ENCODE measurements around the gene SFXN2.

The SFXN2 gene

GRCh38 chr10:102764470-102765161 is 50.2 kb downstream of the SFXN2 start:
- DNase-seq (ENCODE audit: extremely low spot score) = no peak
- CTCF ChIA-PET = interaction anchor here (0.6 to 1.3 kb wide), 4 partner anchors 11 to 376 kb away, joined by 3 to 6 read pairs (median 3); no protein-coding TSS in a partner anchor
- TF ChIP-seq FOXM1 (IDR thresholded peaks at IDR 0.05; ENCODE audit: borderline replicate concordance) = no peak
- no peak for TF ChIP-seq ARNT (IDR thresholded peaks at IDR 0.05)
- TF ChIP-seq FOXA1 (IDR thresholded peaks at IDR 0.05) = no peak
- TF ChIP-seq ELF4 (IDR thresholded peaks at IDR 0.05) = no peak
- no peak for TF ChIP-seq L3MBTL2 (conservative IDR thresholded peaks at IDR 0.05)
- TF ChIP-seq ZNF384 (IDR thresholded peaks at IDR 0.05) = no peak
- no peak for TF ChIP-seq LEF1 (IDR thresholded peaks at IDR 0.05; ENCODE audit: borderline replicate concordance)
- TF ChIP-seq HDGF (IDR thresholded peaks at IDR 0.05; ENCODE audit: borderline replicate concordance) = no peak
- TF ChIP-seq SUZ12 (IDR thresholded peaks at IDR 0.05) = no peak
- TF ChIP-seq TARDBP (IDR thresholded peaks at IDR 0.05) = no peak
- no peak for TF ChIP-seq PKNOX1 (IDR thresholded peaks at IDR 0.05)
- no peak for TF ChIP-seq BHLHE40 (IDR thresholded peaks at IDR 0.05; ENCODE audit: borderline replicate concordance)
- TF ChIP-seq FOXK2 (IDR thresholded peaks at IDR 0.05) = no peak
- TF ChIP-seq NFRKB (IDR thresholded peaks at IDR 0.05) = no peak
- no peak for TF ChIP-seq CTBP1 (IDR thresholded peaks at IDR 0.05; ENCODE audit: borderline replicate concordance)
- no peak for TF ChIP-seq SP1 (IDR thresholded peaks at IDR 0.05)
- POLR2A ChIA-PET = interaction anchor here (0.7 to 1.4 kb wide), 2 partner anchors 10 to 21 kb away, joined by 3 to 4 read pairs; partner anchors contain the start of gene WBP1L

DNA sequence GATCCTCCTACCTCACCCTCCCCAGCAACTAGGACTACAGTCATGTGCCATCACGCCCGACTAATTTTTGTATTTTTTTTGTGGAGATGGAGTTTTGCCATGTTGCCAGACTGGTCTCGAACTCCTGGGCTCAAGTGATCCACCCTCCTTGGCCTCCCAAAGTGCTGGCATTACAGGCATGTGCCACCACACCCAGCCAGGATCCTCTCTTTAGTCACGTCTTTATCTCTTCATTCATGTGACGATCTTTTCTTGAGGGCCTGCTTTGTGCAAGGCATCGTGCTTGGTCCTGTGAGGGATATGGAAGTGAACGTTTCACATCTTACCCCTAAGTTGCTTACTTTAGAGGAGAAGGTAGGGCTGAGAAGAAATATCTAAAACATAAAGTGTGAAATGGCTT is 50.9 kb downstream of the SFXN2 start:
- TF ChIP-seq FOXK2 (IDR thresholded peaks at IDR 0.05) = no peak
- no peak for TF ChIP-seq ARNT (IDR thresholded peaks at IDR 0.05)
- no peak for TF ChIP-seq SUZ12 (IDR thresholded peaks at IDR 0.05)
- TF ChIP-seq ZNF384 (IDR thresholded peaks at IDR 0.05) = no peak
- TF ChIP-seq ELF4 (IDR thresholded peaks at IDR 0.05) = no peak
- TF ChIP-seq PKNOX1 (IDR thresholded peaks at IDR 0.05) = no peak
- no peak for TF ChIP-seq FOXA1 (IDR thresholded peaks at IDR 0.05)
- no peak for TF ChIP-seq BHLHE40 (IDR thresholded peaks at IDR 0.05; ENCODE audit: borderline replicate concordance)
- no peak for TF ChIP-seq HDGF (IDR thresholded peaks at IDR 0.05; ENCODE audit: borderline replicate concordance)
- no peak for TF ChIP-seq TARDBP (IDR thresholded peaks at IDR 0.05)
- TF ChIP-seq NFRKB (IDR thresholded peaks at IDR 0.05) = no peak
- no peak for TF ChIP-seq SP1 (IDR thresholded peaks at IDR 0.05)
- no peak for TF ChIP-seq CTBP1 (IDR thresholded peaks at IDR 0.05; ENCODE audit: borderline replicate concordance)
- TF ChIP-seq LEF1 (IDR thresholded peaks at IDR 0.05; ENCODE audit: borderline replicate concordance) = no peak
- TF ChIP-seq L3MBTL2 (conservative IDR thresholded peaks at IDR 0.05) = no peak

GRCh38 chr10:102767428-102768160 is 53.2 kb downstream of the SFXN2 start:
- ChIA-PET POLR2A (no interaction called here), CTCF (no interaction called here)
- no peak for DNase-seq (ENCODE audit: extremely low spot score)
- no peak for TF ChIP-seq SUZ12 (IDR thresholded peaks at IDR 0.05)
- no peak for TF ChIP-seq CTBP1 (IDR thresholded peaks at IDR 0.05; ENCODE audit: borderline replicate concordance)
- no peak for TF ChIP-seq PKNOX1 (IDR thresholded peaks at IDR 0.05)
- TF ChIP-seq HDGF (IDR thresholded peaks at IDR 0.05; ENCODE audit: borderline replicate concordance) = no peak
- no peak for TF ChIP-seq SP1 (IDR thresholded peaks at IDR 0.05)
- no peak for TF ChIP-seq TARDBP (IDR thresholded peaks at IDR 0.05)
- TF ChIP-seq BHLHE40 (IDR thresholded peaks at IDR 0.05; ENCODE audit: borderline replicate concordance) = no peak

More for the DNA sequence above, 50.9 kb downstream of the SFXN2 start:
- CTCF ChIA-PET = interaction anchor here (0.6 kb wide), 1 partner anchor 375 kb away, joined by 3 read pairs; no protein-coding TSS in a partner anchor
- POLR2A ChIA-PET = interaction anchor here (0.7 kb wide), 1 partner anchor 10 kb away, joined by 4 read pairs; no protein-coding TSS in a partner anchor
- DNase-seq (ENCODE audit: extremely low spot score) = no peak

DNA sequence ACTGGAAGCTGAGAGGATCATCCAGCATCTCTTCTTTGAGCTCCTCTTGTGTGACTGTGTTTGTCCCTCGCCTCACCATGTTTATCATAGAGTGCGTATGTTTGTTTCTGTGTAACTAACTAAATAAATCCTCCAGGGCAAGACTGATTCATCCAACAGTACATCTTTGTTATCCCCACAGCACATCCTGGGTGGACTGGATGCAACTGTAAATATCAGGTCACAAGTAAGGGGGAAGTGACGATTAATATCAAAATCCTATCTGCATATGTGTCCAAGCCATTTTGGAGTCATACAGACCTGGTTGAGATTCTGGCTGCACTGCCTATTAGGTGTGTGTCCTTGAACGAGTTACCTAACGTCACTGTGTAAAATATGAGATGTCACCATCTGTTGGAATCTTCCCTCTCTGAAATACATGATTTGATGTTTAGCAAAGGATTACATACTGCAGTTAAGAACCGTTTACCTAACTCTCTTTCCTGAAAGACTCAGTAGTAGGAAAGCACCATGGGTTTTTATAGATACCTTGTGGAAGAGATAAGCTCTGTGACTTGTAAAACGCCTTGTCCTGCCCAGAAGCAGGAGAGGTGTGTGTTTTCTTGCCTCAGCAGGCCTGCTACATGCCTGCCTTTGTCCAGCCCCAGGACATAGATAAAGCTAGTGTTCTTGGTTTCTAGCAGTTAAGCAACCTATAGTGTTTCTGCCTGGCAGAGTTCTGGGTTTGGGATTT is 55.1 kb downstream of the SFXN2 start:
- DNase-seq (ENCODE audit: extremely low spot score) = no peak
- ChIA-PET CTCF (interaction anchor here (0.6 kb wide), 1 partner anchor 160 kb away, joined by 3 read pairs; no protein-coding TSS in a partner anchor), POLR2A (no interaction called here)
- TF ChIP-seq L3MBTL2 (conservative IDR thresholded peaks at IDR 0.05) (no peak), SP1 (IDR thresholded peaks at IDR 0.05) (no peak), NFRKB (IDR thresholded peaks at IDR 0.05) (no peak), PKNOX1 (IDR thresholded peaks at IDR 0.05) (no peak), FOXK2 (IDR thresholded peaks at IDR 0.05) (no peak), FOXM1 (IDR thresholded peaks at IDR 0.05; ENCODE audit: borderline replicate concordance) (no peak), CTBP1 (IDR thresholded peaks at IDR 0.05; ENCODE audit: borderline replicate concordance) (no peak), ELF4 (IDR thresholded peaks at IDR 0.05) (no peak), SUZ12 (IDR thresholded peaks at IDR 0.05) (no peak), BHLHE40 (IDR thresholded peaks at IDR 0.05; ENCODE audit: borderline replicate concordance) (no peak), ZNF384 (IDR thresholded peaks at IDR 0.05) (no peak)

Data from HEK293T (cell line).